Left lung (tissue), 10 donors: ENCODE measurements around the gene RIPOR1. TPM values are rescaled to one million over a fixed set of nuclear protein-coding genes. Genes with fewer than 3 reads are reported as not detected.

Experiments
- ATAC-seq: fragments of 200-7000 bp; cut with Tn5 transposase; one replicate; pipeline ENCODE4 v1.9.1; 2020; ENCODE audit warnings: moderate library complexity
- DNase-seq, 4 donors: peaks; one replicate each; pipeline ENCODE4 v3.0.0-alpha.2; 2013 to 2020
- H3K27ac ChIP-seq, 2 donors: fragments of 200-600 bp; sonication (generic) in 1 of 2; one replicate each; pipeline versions ENCODE4 v1.5.0 to v1.8.0; 2020 to 2021
- H3K27me3 ChIP-seq, 2 donors: fragments of 200-600 bp; sonication (generic) in 1 of 2; one replicate each; pipeline versions ENCODE4 v1.5.0 to v1.8.0; 2020 to 2021
- H3K36me3 ChIP-seq, 2 donors: fragments of 200-600 bp; sonication (generic) in 1 of 2; one replicate each; pipeline versions ENCODE4 v1.5.0 to v1.8.0; 2020 to 2021
- H3K4me1 ChIP-seq, 2 donors: fragments of 200-600 bp; one replicate each; pipeline ENCODE4 v1.8.0; 2021
- H3K4me3 ChIP-seq, 2 donors: fragments of 200-600 bp; sonication (generic) in 1 of 2; one replicate each; pipeline versions ENCODE4 v1.5.0 to v1.8.0; 2020 to 2021; ENCODE audit warnings: mild to moderate bottlenecking in 1 of 2
- H3K9me3 ChIP-seq, 2 donors: fragments of 200-600 bp; sonication (generic) in 1 of 2; one replicate each; pipeline versions ENCODE4 v1.5.0 to v1.8.0; 2020 to 2021
- intact Hi-C, 2 donors: fragments of 100-400 bp; cut with DNase I; formaldehyde crosslinking; loops; one replicate each; pipeline versions ENCODE4 v1.11.2 to v1.14.2; 2022
- polyA plus RNA-seq, 6 donors: library from polyadenylated mRNA; unstranded; fragments of 120-200 nt; gene quantifications; one replicate each; pipeline ENCODE4 v1.2.1, GENCODE V29; 2013; ENCODE audit not compliant: insufficient read length in 6 of 6
- total RNA-seq, 2 donors: library from RNA; stranded (reverse); fragmentation: NEBNext Ultra II Directional; extraction: Animal tissue kit (Norgen Biotek cat#: 25700); gene quantifications; one replicate each; pipeline ENCODE4 v1.2.1, GENCODE V29; 2021
- TF ChIP-seq, protein P1 (sequence below), 2 donors: fragments of 200-600 bp; sonication (generic) in 1 of 2; IDR thresholded peaks; one replicate each; pipeline versions ENCODE4 v1.5.0 to v1.8.0; 2021; ENCODE audit warnings: antibody characterized with exemption in 2 of 2
- donor health status: DM: no; HTN: yes; CAD: no.
- donor health status: DM: no; HTN: no; CAD: no.

RIPOR1 gene
- total and polyA plus RNA-seq, 8 donors: 52.8 to 123 (median 65.7) TPM

- DNase-seq: no peak
- Histone ChIP-seq H3K4me3 (no peak overlapping the region), H3K36me3 (peaks cover 0 to 17% of the 10 kb centered on the region in 2 donors), H3K4me1 (peaks cover 6 to 92% of the 10 kb centered on the region in 2 donors), H3K27ac (no peak overlapping the region), H3K9me3 (no peaks in the 10 kb centered on the region), H3K27me3 (peaks cover 0 to 13% of the 10 kb centered on the region in 2 donors)
- ATAC-seq: no peak
- TF ChIP-seq, protein P1, sequence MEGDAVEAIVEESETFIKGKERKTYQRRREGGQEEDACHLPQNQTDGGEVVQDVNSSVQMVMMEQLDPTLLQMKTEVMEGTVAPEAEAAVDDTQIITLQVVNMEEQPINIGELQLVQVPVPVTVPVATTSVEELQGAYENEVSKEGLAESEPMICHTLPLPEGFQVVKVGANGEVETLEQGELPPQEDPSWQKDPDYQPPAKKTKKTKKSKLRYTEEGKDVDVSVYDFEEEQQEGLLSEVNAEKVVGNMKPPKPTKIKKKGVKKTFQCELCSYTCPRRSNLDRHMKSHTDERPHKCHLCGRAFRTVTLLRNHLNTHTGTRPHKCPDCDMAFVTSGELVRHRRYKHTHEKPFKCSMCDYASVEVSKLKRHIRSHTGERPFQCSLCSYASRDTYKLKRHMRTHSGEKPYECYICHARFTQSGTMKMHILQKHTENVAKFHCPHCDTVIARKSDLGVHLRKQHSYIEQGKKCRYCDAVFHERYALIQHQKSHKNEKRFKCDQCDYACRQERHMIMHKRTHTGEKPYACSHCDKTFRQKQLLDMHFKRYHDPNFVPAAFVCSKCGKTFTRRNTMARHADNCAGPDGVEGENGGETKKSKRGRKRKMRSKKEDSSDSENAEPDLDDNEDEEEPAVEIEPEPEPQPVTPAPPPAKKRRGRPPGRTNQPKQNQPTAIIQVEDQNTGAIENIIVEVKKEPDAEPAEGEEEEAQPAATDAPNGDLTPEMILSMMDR (IDR thresholded peaks at IDR 0.05): no peak
- intact Hi-C loops: no loop called here
Measured at GRCh38 chr16:67535201-67535600, 6.6 kb downstream of the RIPOR1 start.

- Histone ChIP-seq H3K27ac (peak overlapping the region; percentile 79 to 89), H3K36me3 (peaks cover 0 to 38% of the 10 kb centered on the region in 2 donors), H3K4me3 (peak overlapping the region; percentile 56 to 78), H3K27me3 (peaks cover 0 to 13% of the 10 kb centered on the region in 2 donors), H3K4me1 (peaks cover 0 to 92% of the 10 kb centered on the region in 2 donors), H3K9me3 (no peaks in the 10 kb centered on the region)
- intact Hi-C loops: no loop called here
- ATAC-seq (peak; percentile 74), DNase-seq (peak; percentile 49 to 92 (median 76))
- TF ChIP-seq, protein P1 (IDR thresholded peaks at IDR 0.05): no peak
Measured at GRCh38 chr16:67537270-67537635, 8.6 kb downstream of the RIPOR1 start.

DNA sequence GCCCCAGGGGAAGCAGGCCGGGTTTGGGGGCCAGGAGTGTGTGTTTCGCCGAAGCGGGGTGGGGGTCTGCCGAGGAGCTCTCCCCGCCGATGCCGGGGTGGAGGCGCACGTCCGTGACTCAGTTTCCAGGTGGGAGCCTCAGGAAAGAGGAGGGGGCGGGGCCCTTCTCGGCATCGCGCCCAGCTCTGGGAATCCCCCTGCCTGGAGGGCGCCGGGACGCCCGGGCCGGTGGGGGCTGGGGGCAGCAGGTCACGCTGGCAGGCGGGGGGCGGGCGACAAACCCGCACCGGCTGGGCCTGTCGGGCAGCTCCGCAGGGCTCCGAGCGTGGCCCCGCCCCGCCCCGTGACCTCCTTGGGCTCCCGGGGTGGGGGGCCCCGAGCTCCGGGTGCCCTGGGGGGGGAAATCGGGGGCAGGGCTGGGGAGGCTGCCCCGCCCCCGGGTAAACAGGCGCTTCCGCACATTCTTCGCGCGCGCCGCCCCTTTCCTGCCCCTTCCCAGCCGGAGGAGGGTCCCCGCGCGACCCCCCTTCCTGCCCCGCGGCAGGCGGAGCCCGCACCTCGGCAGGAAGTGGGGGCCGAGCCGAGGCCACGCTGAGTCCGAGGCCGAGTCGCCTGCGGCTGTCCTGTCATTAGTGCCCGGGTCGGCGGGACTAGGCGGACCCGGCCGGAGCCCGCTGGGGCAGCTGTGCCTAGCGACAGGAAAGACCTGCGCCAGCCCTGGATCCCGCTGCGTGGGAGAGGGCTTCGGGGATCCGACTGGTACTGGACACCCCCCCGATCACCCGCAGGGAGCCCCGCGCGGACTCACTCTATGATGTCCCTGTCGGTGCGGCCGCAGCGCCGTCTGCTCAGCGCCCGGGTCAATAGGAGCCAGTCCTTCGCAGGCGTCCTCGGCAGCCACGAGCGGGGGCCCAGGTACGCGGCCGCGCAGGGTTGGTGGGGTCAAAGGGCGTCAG, 9.3 kb downstream of the RIPOR1 start:
- H3K27me3 ChIP-seq: peaks cover 0 to 13% of the 10 kb centered on the region in 2 donors
- peak; percentile 45 to 91 (median 75) for DNase-seq
- ATAC-seq: peak; percentile 77
- H3K36me3 ChIP-seq: peaks cover 0 to 44% of the 10 kb centered on the region in 2 donors
- H3K4me1 ChIP-seq: peaks cover 0 to 93% of the 10 kb centered on the region in 2 donors
- intact Hi-C loops: no loop called here
- TF ChIP-seq, protein P1 (IDR thresholded peaks at IDR 0.05): no peak
- H3K4me3 ChIP-seq: peak overlapping the region; percentile 56 to 78
- no peaks in the 10 kb centered on the region for H3K9me3 ChIP-seq
- peak overlapping the region; percentile 79 to 89 for H3K27ac ChIP-seq

GRCh38 chr16:67538666-67539101, 10.1 kb downstream of the RIPOR1 start:
- ATAC-seq (peak; percentile 3), DNase-seq (no peak)
- Histone ChIP-seq H3K4me3 (peak overlapping the region; percentile 56 to 78), H3K27me3 (peaks cover 0 to 13% of the 10 kb centered on the region in 2 donors), H3K4me1 (peaks cover 0 to 95% of the 10 kb centered on the region in 2 donors), H3K36me3 (peaks cover 0 to 52% of the 10 kb centered on the region in 2 donors), H3K9me3 (no peaks in the 10 kb centered on the region), H3K27ac (peak overlapping the region in 1 of 2 donors; percentile 89)
- intact Hi-C loops: no loop called here
- TF ChIP-seq, protein P1 (IDR thresholded peaks at IDR 0.05): no peak

DNA sequence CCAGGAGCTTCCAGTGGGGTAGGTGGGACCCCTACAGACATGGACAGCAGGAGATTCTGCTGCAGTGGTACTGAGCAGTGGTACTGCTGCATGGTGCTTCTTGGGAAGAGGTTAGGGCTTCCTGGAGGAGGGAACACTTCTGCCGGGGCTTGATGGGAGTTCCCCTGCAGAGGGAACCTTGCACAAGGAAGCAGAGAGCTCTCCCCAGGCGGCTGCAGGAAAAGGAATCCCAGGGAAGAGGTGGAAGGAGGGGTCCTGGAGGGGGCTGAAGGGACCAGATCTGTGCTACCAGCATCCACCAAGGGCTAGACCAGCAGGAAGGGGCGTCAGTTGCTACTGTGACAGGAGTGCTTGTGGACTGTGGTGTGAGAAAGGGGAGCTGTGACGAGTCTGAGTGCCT, 10.6 kb downstream of the RIPOR1 start:
- Histone ChIP-seq H3K4me1 (peaks cover 0 to 92% of the 10 kb centered on the region in 2 donors), H3K27ac (peak overlapping the region in 1 of 2 donors; percentile 89), H3K9me3 (no peaks in the 10 kb centered on the region), H3K36me3 (peaks cover 0 to 58% of the 10 kb centered on the region in 2 donors), H3K27me3 (peaks cover 0 to 13% of the 10 kb centered on the region in 2 donors), H3K4me3 (peak overlapping the region in 1 of 2 donors; percentile 78)
- DNase-seq (no peak), ATAC-seq (no peak)
- intact Hi-C loops: no loop called here
- TF ChIP-seq, protein P1 (IDR thresholded peaks at IDR 0.05): no peak
